Measurements from ENCODE around the gene EIF5B. TPM values are rescaled to one million over a fixed set of nuclear protein-coding genes. Genes with fewer than 3 reads are reported as not detected.

Gene EIF5B
- total RNA-seq, 1 donor from 2014 or later = 65.6 TPM

- no peak overlapping the region for H3K27ac ChIP-seq (ENCODE audit: low read depth, low read length)
- DNase-seq (ENCODE audit: low read depth) = peak; percentile 39
- peak; percentile 55 for FAIRE-seq
- Mint-ChIP-seq H3K36me3 (ENCODE audit: low read depth, unreplicated experiment) (peaks cover 23% of the 10 kb centered on the region), H3K27ac (ENCODE audit: unreplicated experiment) (no peak overlapping the region), H3K4me1 (ENCODE audit: low read depth, unreplicated experiment) (no peaks in the 10 kb centered on the region), H3K4me3 (ENCODE audit: unreplicated experiment) (no peak overlapping the region), H3K27me3 (ENCODE audit: low read depth, unreplicated experiment) (no peaks in the 10 kb centered on the region), H3K9me3 (ENCODE audit: unreplicated experiment) (no peaks in the 10 kb centered on the region)
- no peaks in the 10 kb centered on the region for H3K9me3 ChIP-seq (ENCODE audit: insufficient read depth, low read depth, low read length)
- no peaks in the 10 kb centered on the region for H3K79me2 ChIP-seq (ENCODE audit: insufficient read depth, low read length)
- no peak overlapping the region for H2AFZ ChIP-seq (ENCODE audit: low read depth, low read length)
- TF ChIP-seq EZH2 (IDR thresholded peaks at IDR 0.05; ENCODE audit: insufficient read depth, low read length) (no peak), CTCF (IDR thresholded peaks at IDR 0.05; ENCODE audit: insufficient read depth, low read depth, low read length) (no peak)
- H3K4me3 ChIP-seq (ENCODE audit: insufficient read depth, low read depth, low read length) = no peak overlapping the region
- H3K4me1 ChIP-seq (ENCODE audit: insufficient read depth, low read length) = no peaks in the 10 kb centered on the region
- peaks cover 55% of the 10 kb centered on the region for H3K36me3 ChIP-seq (ENCODE audit: insufficient read depth, low read length)
- H3K27me3 ChIP-seq (ENCODE audit: insufficient read depth, low read length) = no peaks in the 10 kb centered on the region
- H3K9ac ChIP-seq (ENCODE audit: low read length) = no peak overlapping the region
- no peak overlapping the region for H3K4me2 ChIP-seq (ENCODE audit: low read length)
- H4K20me1 ChIP-seq (ENCODE audit: insufficient read depth, low read length) = no peaks in the 10 kb centered on the region
Observed at GRCh38 chr2:99380376-99381010, 43.3 kb downstream of the EIF5B start.

- no peaks in the 10 kb centered on the region for H3K9me3 ChIP-seq (ENCODE audit: insufficient read depth, low read depth, low read length)
- Mint-ChIP-seq H3K4me1 (ENCODE audit: low read depth, unreplicated experiment) (no peaks in the 10 kb centered on the region), H3K27ac (ENCODE audit: unreplicated experiment) (no peak overlapping the region), H3K9me3 (ENCODE audit: unreplicated experiment) (no peaks in the 10 kb centered on the region), H3K36me3 (ENCODE audit: low read depth, unreplicated experiment) (peaks cover 24% of the 10 kb centered on the region), H3K27me3 (ENCODE audit: low read depth, unreplicated experiment) (no peaks in the 10 kb centered on the region), H3K4me3 (ENCODE audit: unreplicated experiment) (no peak overlapping the region)
- no peaks in the 10 kb centered on the region for H4K20me1 ChIP-seq (ENCODE audit: insufficient read depth, low read length)
- H3K79me2 ChIP-seq (ENCODE audit: insufficient read depth, low read length) = peaks cover 3% of the 10 kb centered on the region
- H3K4me2 ChIP-seq (ENCODE audit: low read length) = no peak overlapping the region
- peaks cover 2% of the 10 kb centered on the region for H3K4me1 ChIP-seq (ENCODE audit: insufficient read depth, low read length)
- H3K27ac ChIP-seq (ENCODE audit: low read depth, low read length) = no peak overlapping the region
- no peak for TF ChIP-seq CTCF (IDR thresholded peaks at IDR 0.05; ENCODE audit: insufficient read depth, low read depth, low read length)
- TF ChIP-seq EZH2 (IDR thresholded peaks at IDR 0.05; ENCODE audit: insufficient read depth, low read length) = no peak
- H3K4me3 ChIP-seq (ENCODE audit: insufficient read depth, low read depth, low read length) = no peak overlapping the region
- DNase-seq (ENCODE audit: low read depth) = no peak
- no peaks in the 10 kb centered on the region for H3K27me3 ChIP-seq (ENCODE audit: insufficient read depth, low read length)
- H3K9ac ChIP-seq (ENCODE audit: low read length) = no peak overlapping the region
- no peak for FAIRE-seq
- H3K36me3 ChIP-seq (ENCODE audit: insufficient read depth, low read length) = peaks cover 44% of the 10 kb centered on the region
- H2AFZ ChIP-seq (ENCODE audit: low read depth, low read length) = no peak overlapping the region
Observed at GRCh38 chr2:99382143-99382542, 45.0 kb downstream of the EIF5B start.

- H3K4me1 ChIP-seq (ENCODE audit: insufficient read depth, low read length) = peaks cover 8% of the 10 kb centered on the region
- H2AFZ ChIP-seq (ENCODE audit: low read depth, low read length) = no peak overlapping the region
- no peak overlapping the region for H3K9ac ChIP-seq (ENCODE audit: low read length)
- Mint-ChIP-seq H3K27me3 (ENCODE audit: low read depth, unreplicated experiment) (no peaks in the 10 kb centered on the region), H3K36me3 (ENCODE audit: low read depth, unreplicated experiment) (peaks cover 19% of the 10 kb centered on the region), H3K27ac (ENCODE audit: unreplicated experiment) (no peak overlapping the region), H3K4me3 (ENCODE audit: unreplicated experiment) (no peak overlapping the region), H3K4me1 (ENCODE audit: low read depth, unreplicated experiment) (peaks cover 8% of the 10 kb centered on the region), H3K9me3 (ENCODE audit: unreplicated experiment) (no peaks in the 10 kb centered on the region)
- DNase-seq (ENCODE audit: low read depth) = peak; percentile 57
- TF ChIP-seq CTCF (IDR thresholded peaks at IDR 0.05; ENCODE audit: insufficient read depth, low read depth, low read length) (no peak), EZH2 (IDR thresholded peaks at IDR 0.05; ENCODE audit: insufficient read depth, low read length) (no peak)
- FAIRE-seq = no peak
- no peak overlapping the region for H3K27ac ChIP-seq (ENCODE audit: low read depth, low read length)
- H3K36me3 ChIP-seq (ENCODE audit: insufficient read depth, low read length) = peaks cover 34% of the 10 kb centered on the region
- no peaks in the 10 kb centered on the region for H4K20me1 ChIP-seq (ENCODE audit: insufficient read depth, low read length)
- no peaks in the 10 kb centered on the region for H3K9me3 ChIP-seq (ENCODE audit: insufficient read depth, low read depth, low read length)
- no peak overlapping the region for H3K4me3 ChIP-seq (ENCODE audit: insufficient read depth, low read depth, low read length)
- H3K79me2 ChIP-seq (ENCODE audit: insufficient read depth, low read length) = peaks cover 12% of the 10 kb centered on the region
- no peaks in the 10 kb centered on the region for H3K27me3 ChIP-seq (ENCODE audit: insufficient read depth, low read length)
- peak overlapping the region; percentile 6 for H3K4me2 ChIP-seq (ENCODE audit: low read length)
Observed at GRCh38 chr2:99386011-99386410, 48.8 kb downstream of the EIF5B start.

All from astrocyte (in vitro differentiated cells and primary cell).